Hair follicle dermal papilla cell (primary cell): ENCODE measurements around the gene PHAF1. TPM values are rescaled to one million over a fixed set of nuclear protein-coding genes. Genes with fewer than 3 reads are reported as not detected.

Experiments used
- total RNA-seq: library from RNA; depleted of rRNA; stranded (reverse); fragments of >200 nt; gene quantifications from 2 replicates; pipeline ENCODE4 v1.2.3, GENCODE V29; 2012

Gene PHAF1
- total RNA-seq = 16.5 and 17.0 TPM in 2 replicates

DNA sequence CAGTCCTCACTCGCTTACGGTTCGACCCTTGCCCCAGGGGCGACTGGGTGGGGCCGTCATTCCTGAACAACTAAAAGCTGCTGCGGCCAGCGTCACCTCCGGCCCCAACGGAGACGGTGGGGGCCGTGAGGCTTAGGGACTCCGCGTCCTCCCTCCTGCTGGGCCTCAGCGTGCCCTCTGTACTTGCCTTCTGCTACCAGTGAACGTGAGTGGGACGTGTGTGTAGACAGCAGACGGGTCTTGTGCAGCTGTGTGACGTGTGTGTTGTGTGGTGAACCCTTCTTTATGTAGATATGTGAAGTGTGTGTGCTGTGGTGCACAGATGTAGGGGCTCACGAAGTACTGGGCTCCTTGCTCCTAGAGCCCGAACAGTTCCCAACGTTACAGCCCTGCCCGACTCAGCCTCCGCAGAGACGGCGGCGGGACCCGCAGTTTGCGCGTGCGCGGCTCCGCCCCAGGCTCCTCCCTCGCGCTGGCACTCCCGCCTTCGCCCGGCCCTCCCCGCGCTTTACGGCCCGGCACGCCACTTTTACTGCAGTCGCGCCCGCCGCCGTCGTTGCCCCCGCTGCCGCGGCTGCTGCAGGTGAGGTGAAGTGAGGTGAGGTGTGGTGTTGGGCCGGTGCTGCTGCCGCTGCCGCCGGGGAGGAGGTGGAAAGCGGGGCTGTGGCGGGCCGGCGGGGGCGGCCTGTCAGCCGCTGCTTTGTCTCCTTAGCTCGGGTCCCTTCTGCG, at the start of gene PHAF1:
TSS of gene PHAF1 (plus strand) at position 535 of the 729 bp plus-strand sequence. CDS start 235 bp downstream, outside the sequence.

DNA sequence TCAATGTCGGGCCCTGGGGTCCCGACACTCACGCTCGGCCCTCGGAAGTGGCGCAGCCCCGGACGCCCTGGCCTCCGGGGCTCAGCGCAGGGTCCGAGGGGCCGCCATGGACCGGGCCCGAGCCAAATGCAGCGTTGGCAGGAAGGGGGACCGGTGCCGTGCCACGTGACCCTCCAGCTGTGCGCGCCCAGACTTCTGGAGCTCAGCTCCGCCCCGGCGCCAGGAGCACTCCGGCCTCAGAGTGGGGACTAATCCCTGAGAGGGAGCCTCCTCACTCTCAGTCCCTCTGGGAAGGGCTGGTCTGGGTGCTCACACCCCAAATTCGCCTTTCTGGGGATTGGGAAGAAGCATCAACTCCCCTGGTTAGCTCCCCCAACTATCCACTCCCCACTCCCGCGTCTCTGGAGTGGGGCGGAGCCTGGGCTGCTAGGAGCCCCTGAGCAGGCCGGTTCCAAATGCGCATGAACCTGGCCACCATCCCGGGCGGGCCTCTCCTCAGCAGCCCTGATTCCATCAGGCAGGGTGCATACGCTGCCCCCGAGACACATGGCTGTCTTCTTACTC, 41.2 kb downstream of the PHAF1 start, which contains the start of gene B3GNT9:
TSS of gene B3GNT9 (minus strand) at position 166 of the 564 bp plus-strand sequence. CDS start 513 bp downstream, outside the sequence.

DNA sequence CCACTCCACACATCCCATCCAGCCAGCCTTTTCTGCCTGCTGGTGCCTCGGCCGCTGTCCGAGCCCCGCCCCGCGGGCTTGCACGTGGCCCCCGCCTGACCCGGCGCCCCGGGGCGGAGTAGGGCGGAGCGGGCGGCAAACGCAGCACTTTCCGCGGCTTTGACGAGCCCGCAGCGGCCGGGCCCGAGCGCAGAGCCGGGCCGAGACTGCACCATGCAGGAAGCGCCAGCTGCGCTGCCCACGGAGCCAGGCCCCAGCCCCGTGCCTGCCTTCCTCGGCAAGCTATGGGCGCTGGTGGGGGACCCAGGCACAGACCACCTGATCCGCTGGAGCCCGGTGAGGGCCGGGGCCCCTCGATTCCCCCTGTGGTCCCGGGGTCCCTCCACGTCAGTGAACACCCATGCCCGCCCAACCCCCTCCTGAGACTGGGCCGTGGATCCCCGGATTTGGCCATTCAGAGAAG, 54.9 kb downstream of the PHAF1 start, which contains the start of gene HSF4:
TSS of gene HSF4 (plus strand) at position 147 of the 463 bp plus-strand sequence. CDS start at position 214, 67 bp downstream.

DNA sequence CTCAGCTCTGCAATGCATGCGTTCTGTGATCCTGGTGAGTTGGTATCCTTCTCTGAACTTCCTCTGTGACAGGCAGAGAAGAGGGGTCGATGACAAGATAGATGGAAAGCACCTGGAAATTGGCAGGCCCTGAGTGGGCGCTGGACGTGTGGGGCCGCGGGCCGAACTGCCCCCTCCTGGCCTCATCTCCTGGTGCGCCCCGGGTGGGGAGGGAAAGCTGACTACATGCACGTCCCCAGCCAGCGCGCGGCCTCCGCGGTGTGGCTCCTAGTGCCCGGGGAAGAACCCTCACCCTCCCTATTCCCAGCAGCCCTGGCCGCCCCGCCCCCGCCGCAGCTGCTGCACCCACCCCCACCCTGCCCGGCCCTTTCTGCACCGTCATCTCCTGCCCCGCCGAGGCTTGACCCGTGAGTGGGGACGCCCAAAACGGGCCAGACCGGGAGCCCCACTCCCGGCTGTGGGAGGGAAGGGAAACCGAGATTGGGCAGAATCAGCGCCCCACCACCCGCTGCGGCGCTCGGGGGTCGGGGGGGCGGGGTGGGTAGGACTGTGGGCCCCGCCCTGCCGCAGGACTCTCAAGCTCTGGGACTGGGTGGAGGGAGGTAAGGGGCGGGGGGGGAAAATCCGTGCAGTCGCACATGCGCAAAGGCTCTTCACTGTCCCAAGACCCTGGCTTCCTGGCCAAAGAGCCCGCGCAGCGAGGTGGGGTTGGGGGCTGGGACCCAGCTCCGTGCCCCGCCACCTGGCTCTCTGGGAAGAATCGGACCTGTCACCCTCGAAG, 60.6 kb downstream of the PHAF1 start, which contains the start of gene NOL3:
TSS of gene NOL3 (plus strand) at position 371 of the 781 bp plus-strand sequence.

DNA sequence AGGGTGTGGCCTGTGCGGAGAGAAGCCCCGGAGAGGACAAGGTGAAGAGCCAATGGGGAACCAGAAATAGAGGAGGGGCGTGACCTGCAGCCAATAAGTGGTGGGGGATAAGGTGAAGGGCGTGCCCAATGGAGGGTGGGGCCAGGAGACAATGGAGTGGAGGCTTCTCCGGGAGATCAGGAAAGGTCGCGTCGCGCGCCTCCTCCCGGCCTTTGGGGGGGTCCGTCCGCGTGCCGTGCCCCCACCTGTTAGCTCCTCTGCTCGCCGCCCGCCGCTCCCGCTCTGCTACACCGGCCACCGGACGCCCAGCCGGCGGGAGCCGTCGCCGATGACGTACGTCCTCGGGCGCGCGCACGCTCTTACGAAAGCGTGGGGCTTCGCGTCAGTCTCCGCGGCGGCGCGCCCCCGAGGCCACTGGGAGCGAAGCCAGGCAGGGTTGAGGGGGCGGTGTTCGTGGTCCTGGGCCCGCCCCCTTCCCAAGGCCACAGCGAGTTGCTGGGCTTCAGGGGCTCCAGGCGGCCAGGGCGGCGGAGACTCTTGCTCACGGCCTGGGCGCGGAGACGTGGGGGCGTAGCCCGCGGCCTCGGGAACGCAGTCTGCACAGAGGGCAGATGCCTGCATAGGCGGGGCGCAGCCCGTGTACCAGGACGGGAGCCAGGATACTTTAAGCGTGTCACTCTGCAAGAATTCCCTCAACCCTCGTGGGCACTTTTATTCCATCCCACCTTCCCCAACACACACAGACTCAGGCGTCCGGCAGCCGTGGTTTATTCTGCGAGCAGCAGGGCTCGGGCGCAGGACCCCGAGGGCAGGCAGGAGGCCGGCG, 74.1 kb downstream of the PHAF1 start, which contains the start of gene MATCAP1:
TSS of gene MATCAP1 (minus strand) at position 337 of the 826 bp plus-strand sequence. CDS start 3,353 bp downstream, outside the sequence.

DNA sequence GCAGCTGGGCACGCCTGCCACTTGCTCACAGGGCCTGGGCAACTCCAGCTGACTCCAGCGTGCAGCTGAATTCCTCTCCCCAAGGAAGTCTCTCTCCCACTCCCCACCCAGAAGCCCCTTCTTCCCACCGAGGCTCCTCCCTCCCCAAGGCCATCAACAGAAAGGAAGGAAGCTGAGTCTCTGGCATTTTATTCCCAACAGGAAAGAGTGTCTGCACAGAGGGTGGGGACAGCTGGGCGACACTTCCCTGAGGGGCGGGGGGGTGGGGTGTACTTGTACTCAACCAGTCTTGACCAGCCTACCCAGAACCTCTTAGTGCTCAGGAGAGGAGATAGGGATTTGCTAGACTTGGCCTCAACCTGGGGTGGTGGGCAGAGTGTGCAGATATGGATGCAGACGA, 80.3 kb downstream of the PHAF1 start, which contains the start of gene EXOC3L1:
TSS of gene EXOC3L1 (minus strand) at position 96 of the 400 bp plus-strand sequence. CDS start 460 bp downstream, outside the sequence.

DNA sequence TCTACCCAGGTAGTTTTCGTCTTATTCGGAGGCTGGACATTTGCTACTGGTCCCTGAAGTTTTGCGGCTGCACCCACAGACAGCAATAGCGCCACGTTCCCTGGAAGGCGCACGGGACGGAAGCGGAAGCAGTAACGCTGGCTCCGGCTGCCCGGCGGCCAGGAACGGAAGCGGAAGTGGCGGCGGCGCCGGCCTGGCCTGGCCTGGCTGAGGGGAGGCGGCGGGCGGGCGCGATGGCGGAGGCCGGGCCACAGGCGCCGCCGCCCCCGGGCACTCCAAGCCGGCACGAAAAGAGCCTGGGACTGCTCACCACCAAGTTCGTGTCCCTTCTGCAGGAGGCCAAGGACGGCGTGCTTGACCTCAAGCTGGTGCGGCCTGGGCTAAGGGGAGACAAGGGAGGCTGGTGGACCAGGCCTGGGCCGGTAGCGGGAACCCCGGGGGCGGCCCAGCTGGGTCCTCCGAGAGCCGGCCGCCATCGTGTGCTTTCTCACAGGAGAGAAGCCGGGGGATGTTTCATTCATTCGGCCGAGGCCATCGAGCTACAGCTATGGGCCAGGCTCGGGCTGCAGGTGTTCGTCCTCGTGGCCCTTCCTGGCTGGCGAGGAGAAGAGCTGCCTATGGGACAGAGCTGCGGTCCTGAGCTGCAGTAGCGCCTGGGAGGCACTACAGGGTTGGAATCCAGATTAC, 82.4 kb downstream of the PHAF1 start, which contains the start of gene E2F4:
TSS of gene E2F4 (plus strand) at position 161 of the 687 bp plus-strand sequence. CDS start at position 234, 73 bp downstream.

Other genes with a start within 250 kb of the PHAF1 start
- gene PDP2, start 229.4 kb upstream of the PHAF1 start, total RNA-seq = 12.8 and 17.8 TPM in 2 replicates
- gene CDH16, start 191.1 kb upstream of the PHAF1 start, total RNA-seq = not detected in 2 replicates
- gene RRAD, start 184.4 kb upstream of the PHAF1 start, total RNA-seq = 10.9 and 23.2 TPM in 2 replicates
- 67.7 and 98.0 TPM in 2 replicates for gene CIAO2B, start 175.5 kb upstream of the PHAF1 start, total RNA-seq
- gene CES2, start 174.4 kb upstream of the PHAF1 start, total RNA-seq = 47.5 and 50.9 TPM in 2 replicates
- gene CES3, start 148.7 kb upstream of the PHAF1 start, total RNA-seq = 0.12 and 0.16 TPM in 2 replicates
- 6.8 and 7.5 TPM in 2 replicates for gene CES4A, start 121.4 kb upstream of the PHAF1 start, total RNA-seq
- gene CBFB, start 80.8 kb upstream of the PHAF1 start, total RNA-seq = 42.9 and 47.7 TPM in 2 replicates
- gene B3GNT9, start 41.1 kb downstream of the PHAF1 start, total RNA-seq = 74.3 and 86.0 TPM in 2 replicates
- 17.4 and 20.5 TPM in 2 replicates for gene TRADD, start 50.0 kb downstream of the PHAF1 start, total RNA-seq
- 14.8 and 18.7 TPM in 2 replicates for gene FBXL8, start 50.0 kb downstream of the PHAF1 start, total RNA-seq
- gene HSF4, start 54.8 kb downstream of the PHAF1 start, total RNA-seq = 4.5 and 9.6 TPM in 2 replicates
- gene NOL3, start 60.6 kb downstream of the PHAF1 start, total RNA-seq = 14.8 and 15.9 TPM in 2 replicates
- 6.3 and 6.6 TPM in 2 replicates for gene MATCAP1, start 74.0 kb downstream of the PHAF1 start, total RNA-seq
- gene EXOC3L1, start 80.2 kb downstream of the PHAF1 start, total RNA-seq = not detected in 2 replicates
- gene E2F4, start 82.2 kb downstream of the PHAF1 start, total RNA-seq = 74.0 and 82.8 TPM in 2 replicates
- 0.36 and 0.49 TPM in 2 replicates for gene ELMO3, start 89.2 kb downstream of the PHAF1 start, total RNA-seq
- 26.4 and 27.9 TPM in 2 replicates for gene TMEM208, start 117.2 kb downstream of the PHAF1 start, total RNA-seq
- 24.5 and 36.9 TPM in 2 replicates for gene FHOD1, start 137.5 kb downstream of the PHAF1 start, total RNA-seq
- gene SLC9A5, start 139.0 kb downstream of the PHAF1 start, total RNA-seq = 3.0 and 4.1 TPM in 2 replicates
- gene PLEKHG4, start 169.6 kb downstream of the PHAF1 start, total RNA-seq = 52.7 and 60.0 TPM in 2 replicates
- gene KCTD19, start 216.8 kb downstream of the PHAF1 start, total RNA-seq = under 0.01 TPM in 1 of 2 replicates, not detected in the other
- gene LRRC36, start 216.9 kb downstream of the PHAF1 start, total RNA-seq = 0.49 TPM in 1 of 2 replicates, not detected in the other